GM21367 (cell line): Measurements from ENCODE around the gene ADGRV1.
"Not testable (repeated sequence)": the region's sequence is repeated elsewhere in the genome, so short reads cannot be mapped to it uniquely, and the experiment has no call there.

ENCODE experiments used
- ATAC-seq: cut with Tn5 transposase; IDR thresholded peaks from one replicate; pipeline ENCODE4 v1.9.1; 2021; ENCODE audit not compliant: unreplicated experiment

The ADGRV1 gene

GRCh38 chr5:90981821-90982220 is 423.2 kb downstream of the ADGRV1 start:
- no peak for ATAC-seq

GRCh38 chr5:90982576-90982975 is 424.0 kb downstream of the ADGRV1 start:
- ATAC-seq, result no peak

GRCh38 chr5:90983148-90983547 is 424.6 kb downstream of the ADGRV1 start:
- no peak for ATAC-seq

GRCh38 chr5:90983711-90984124 is 425.1 kb downstream of the ADGRV1 start:
- ATAC-seq, result no peak

GRCh38 chr5:90985341-90985740 is 426.7 kb downstream of the ADGRV1 start:
- ATAC-seq, result no peak

DNA sequence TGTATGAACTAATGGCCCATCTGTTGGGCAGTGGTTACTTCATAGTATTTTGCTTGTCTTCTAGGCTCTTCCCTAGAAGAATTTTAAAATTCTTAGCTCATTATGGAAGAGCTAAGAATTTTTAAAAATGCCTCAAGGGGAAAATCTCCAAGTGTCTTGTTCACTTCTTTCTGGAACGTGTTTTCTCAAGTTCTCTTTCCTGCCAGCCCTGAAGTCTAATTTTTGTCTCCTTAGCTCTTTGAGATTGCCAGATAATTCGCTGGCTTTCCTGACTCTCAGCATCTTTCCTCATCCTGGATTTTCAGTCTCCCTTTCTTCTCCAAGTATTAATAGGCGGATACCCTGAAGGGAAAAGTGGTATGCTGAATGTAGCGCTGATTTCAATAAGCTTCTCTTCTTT is 429.1 kb downstream of the ADGRV1 start:
- ATAC-seq, result no peak

DNA sequence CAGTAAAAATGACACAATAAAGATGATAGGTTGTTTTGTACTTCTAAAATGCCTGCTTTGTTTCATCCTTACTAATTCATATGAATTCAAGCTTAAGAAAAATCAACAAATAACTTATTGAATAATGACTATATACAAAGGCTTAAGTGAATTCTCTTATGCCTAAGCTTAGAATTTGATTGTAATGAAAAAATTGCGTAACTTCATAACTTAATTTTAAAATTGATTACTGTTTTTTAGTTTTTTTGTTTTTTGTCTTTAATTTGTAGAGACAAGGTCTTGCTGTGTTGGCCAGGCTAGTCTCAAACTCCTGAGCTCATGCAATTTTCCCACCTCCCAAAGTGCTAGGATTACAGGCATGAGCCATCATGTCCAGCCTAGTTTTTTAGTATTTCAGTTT is 432.6 kb downstream of the ADGRV1 start:
- ATAC-seq, result no peak

DNA sequence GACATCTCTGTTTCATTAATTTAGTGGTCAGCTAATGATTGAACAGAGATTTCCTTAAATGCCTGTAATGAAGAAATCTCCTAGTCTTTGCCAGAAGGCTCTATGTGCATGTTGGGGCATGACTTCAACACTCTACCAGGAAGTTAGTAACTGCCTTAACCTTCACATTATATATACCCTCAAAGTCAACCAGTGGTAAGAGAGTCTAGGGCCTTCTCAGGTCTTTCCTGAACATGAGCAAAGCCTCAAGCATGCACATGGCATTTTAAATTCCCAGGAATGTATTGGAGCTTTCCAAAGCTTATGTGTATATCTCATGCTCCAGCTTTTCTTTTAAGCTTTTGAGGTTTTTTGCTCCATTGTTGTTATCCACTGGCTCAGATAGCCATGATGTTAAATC is 436.2 kb downstream of the ADGRV1 start:
- no peak for ATAC-seq

DNA sequence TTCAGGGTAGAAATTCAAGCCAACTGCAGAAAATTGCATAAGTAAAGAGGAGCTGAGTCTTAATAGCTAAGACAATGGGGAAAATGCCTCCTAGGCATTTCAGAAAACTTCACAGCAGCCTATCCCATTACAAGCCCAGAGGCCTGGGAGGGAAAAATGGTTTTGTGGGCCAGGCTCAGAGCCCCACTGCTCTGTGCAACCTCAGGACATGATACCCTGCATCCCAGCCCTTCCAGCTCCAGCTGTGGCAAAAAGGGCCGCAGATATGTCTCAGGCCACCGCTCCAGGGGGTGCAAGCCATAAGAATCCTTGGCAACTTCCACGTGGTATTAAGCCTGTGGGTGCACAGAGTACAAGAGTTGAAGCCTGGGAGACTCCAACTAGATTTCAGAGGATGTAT is 437.5 kb downstream of the ADGRV1 start:
- no peak for ATAC-seq

DNA sequence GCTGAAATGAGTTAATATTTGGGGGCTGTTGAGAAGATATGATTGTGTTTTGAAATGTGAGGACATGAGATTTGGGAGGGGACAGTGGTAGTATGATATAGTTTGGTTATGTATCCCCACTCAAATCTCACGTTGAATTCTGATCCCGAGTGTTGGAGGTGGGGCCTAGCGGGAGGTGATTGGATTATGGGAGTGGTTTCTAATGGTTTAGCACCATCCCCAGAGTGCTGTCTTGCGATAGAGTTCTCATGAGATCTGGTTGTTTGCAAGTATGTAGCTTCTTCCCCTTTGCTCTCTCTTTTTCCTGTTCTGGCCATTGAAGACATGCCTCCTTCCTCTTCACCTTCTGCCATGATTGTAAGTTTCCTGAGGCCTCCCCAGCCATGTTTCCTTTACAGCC is 438.5 kb downstream of the ADGRV1 start:
- ATAC-seq, result no peak

- ATAC-seq, result no peak
Measured at GRCh38 chr5:91000743-91001142, 442.1 kb downstream of the ADGRV1 start.

- no peak for ATAC-seq
Measured at GRCh38 chr5:91006713-91007112, 448.1 kb downstream of the ADGRV1 start.

DNA sequence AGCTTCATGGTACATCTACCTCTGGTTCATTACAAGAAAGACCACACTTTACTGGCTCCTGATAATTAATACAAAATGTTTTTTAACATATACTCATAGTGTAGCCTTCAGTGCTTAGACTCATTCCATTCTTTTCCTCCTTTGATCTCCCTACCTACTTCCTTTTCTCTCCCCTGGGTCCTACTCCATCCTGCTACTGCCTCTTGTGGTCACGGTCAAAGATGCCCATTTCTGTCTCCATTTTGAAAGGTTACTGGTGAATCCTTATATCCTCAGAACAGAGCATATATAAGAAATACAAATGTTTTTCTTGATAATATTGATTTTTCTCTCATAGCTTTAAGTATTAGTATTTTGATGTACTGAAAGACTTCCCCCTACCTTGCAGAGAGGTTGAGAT is 448.7 kb downstream of the ADGRV1 start:
- ATAC-seq, result no peak

DNA sequence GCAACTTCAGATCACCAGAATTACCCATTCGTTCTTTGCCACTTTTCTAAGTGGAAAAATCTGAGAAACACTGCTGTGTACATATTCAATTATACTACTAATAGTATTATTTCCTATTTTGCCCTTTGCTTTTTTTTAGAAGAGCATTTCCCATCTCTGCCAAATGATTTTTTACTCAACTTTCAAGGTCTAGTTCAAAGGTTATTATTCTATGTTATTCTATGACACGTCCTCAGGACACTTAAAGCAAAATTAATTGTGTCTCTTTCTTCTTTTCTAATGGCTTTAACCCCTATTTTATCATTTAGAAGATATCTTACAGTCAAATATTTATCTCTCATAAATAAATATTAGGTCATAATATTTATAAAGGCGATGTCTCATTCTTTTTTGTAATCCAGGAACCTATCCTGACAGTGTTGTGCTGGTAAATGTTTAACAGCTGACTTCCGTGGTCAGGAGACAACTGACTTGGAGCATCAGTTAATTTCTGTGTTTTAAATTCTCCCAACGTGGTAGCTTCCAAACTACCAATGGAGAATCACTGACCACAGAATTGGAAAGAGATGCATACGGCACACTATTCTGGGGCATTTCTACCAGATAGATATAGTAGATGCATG is 449.3 kb downstream of the ADGRV1 start:
- no peak for ATAC-seq

- no peak for ATAC-seq
Measured at GRCh38 chr5:91010090-91010489, 451.5 kb downstream of the ADGRV1 start.

DNA sequence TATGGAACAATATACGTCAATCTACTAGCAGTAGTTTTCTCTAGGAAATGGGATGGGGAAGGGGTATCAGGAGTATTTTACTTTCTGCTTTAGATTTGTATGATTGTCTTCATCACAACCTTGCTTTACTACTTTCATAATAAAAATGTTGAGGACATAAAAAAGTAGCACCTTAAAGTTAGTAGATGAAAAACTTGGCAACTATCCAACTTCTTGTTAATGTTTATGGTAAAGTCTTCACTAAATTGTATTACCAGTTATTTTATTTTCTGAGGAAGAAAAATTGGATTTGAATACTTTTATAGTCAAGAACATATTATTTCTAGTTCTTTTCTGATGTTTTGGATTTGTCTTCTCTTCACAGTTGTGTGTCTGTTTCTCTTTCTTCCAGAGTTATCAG is 452.4 kb downstream of the ADGRV1 start:
- ATAC-seq, result no peak

GRCh38 chr5:91012867-91013266 is 454.3 kb downstream of the ADGRV1 start:
- ATAC-seq, result not testable (repeated sequence)

DNA sequence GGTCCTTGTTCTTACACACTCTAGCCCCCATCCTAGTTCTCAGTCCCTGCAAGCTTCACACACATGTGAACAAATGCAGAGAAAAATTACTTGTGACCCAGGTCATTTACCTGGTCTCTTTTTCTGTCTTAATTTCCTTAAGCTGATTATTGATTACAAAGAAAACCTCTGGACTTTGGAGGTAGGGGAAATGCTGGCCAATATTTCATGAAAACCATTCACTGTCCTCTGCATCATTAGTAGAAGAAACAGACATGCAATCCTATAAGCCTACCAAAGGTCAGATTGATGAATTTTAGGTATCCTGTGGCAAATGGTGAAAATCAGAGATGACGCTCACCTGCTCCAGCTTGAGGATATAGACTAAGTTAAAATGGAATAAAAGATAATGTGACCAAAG is 457.7 kb downstream of the ADGRV1 start:
- ATAC-seq, result no peak

DNA sequence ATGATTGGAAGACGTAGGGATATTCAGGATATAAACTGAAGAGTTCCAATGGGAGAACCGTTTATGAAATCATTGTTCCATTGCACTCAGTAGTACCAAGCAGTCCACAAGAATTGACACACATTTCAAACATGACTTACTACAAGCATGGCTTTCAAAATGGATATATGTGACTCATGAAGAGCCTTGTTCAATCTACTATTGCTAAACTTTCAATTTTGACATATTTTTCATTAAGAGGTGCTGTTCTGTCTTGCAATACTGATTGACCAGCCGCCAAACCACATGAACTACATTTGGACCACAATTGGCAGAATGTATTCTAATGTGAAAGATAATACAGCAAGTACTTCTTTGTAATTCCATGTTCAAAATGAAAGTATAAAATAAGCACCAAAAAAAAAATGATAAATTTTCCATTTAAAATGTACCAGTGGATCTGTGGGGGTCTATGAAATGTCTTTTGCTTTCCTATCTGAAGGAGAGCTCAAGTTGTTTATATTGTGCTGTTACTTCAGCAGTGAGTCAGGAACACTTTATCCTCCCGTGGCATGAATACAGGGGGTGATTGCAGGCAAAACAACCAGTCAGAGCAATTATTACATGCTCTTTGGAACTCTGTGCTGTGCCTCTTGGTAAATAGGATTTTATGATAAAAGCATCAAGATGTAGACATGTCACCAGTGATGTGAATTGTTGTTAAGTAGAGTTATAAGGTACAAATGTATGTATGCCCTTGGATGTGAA is 458.5 kb downstream of the ADGRV1 start:
- ATAC-seq, result no peak

GRCh38 chr5:91018200-91018599 is 459.6 kb downstream of the ADGRV1 start:
- ATAC-seq, result no peak

- no peak for ATAC-seq
Measured at GRCh38 chr5:91018712-91019371, 460.2 kb downstream of the ADGRV1 start.

- ATAC-seq, result no peak
Measured at GRCh38 chr5:91020065-91020800, 461.6 kb downstream of the ADGRV1 start.
